Hematopoietic multipotent progenitor cell treated with erythropoietin and hydrocortisone succinate and interleukin-3 and kit ligand, for 17 days (in vitro differentiated cells): ENCODE results near the gene ATG9B.
A peak's percentile ranks its signal among the peaks of the same experiment; 100 is the strongest.
"Not testable (repeated sequence)": the region's sequence is repeated elsewhere in the genome, so short reads cannot be mapped to it uniquely, and the experiment has no call there.

Experiments
- DNase-seq: peaks from one replicate; pipeline ENCODE4 v3.0.0-alpha.2; 2015; ENCODE audit warnings: low spot score

Gene ATG9B

GRCh38 chr7:151057989-151058780 lies 33.9 kb upstream of the ATG9B start:
- DNase-seq, result peak; percentile 98

GRCh38 chr7:151057506-151057988 lies 33.3 kb upstream of the ATG9B start, which contains the start of gene CDK5:
Gene CDK5, minus strand, starts transcription at chr7:151057897. Its CDS starts 49 bp downstream, at chr7:151057848.
- DNase-seq, result no peak

- no peak for DNase-seq
These were observed 32.6 kb upstream of the ATG9B start for GRCh38 chr7:151056666-151057505.

- no peak for DNase-seq
These were observed 32.0 kb upstream of the ATG9B start for GRCh38 chr7:151056283-151056665.

- no peak for DNase-seq
These were observed 29.5 kb upstream of the ATG9B start for GRCh38 chr7:151053751-151054150.

GRCh38 chr7:151053096-151053495 lies 28.8 kb upstream of the ATG9B start:
- no peak for DNase-seq

- no peak for DNase-seq
These were observed 26.8 kb upstream of the ATG9B start for GRCh38 chr7:151051108-151051507.

GRCh38 chr7:151048911-151049463 lies 24.7 kb upstream of the ATG9B start:
- no peak for DNase-seq

GRCh38 chr7:151047976-151048815 lies 23.9 kb upstream of the ATG9B start, which contains the start of gene ASIC3:
Gene ASIC3, plus strand, starts transcription at chr7:151048531. Its CDS starts 355 bp downstream, at chr7:151048886.
- DNase-seq, result no peak

- DNase-seq, result no peak
These were observed 22.6 kb upstream of the ATG9B start for GRCh38 chr7:151046603-151047573.

GRCh38 chr7:151045967-151046366 lies 21.7 kb upstream of the ATG9B start:
- DNase-seq, result no peak

GRCh38 chr7:151045262-151045661 lies 21.0 kb upstream of the ATG9B start:
- no peak for DNase-seq

- DNase-seq, result no peak
These were observed 19.7 kb upstream of the ATG9B start for GRCh38 chr7:151043959-151044358.

- not testable (repeated sequence) for DNase-seq
These were observed 19.2 kb upstream of the ATG9B start for GRCh38 chr7:151043449-151043848.

GRCh38 chr7:151040616-151041375 lies 16.5 kb upstream of the ATG9B start:
- no peak for DNase-seq

GRCh38 chr7:151039850-151040548 lies 15.7 kb upstream of the ATG9B start:
- DNase-seq, result no peak

GRCh38 chr7:151038951-151039849 lies 14.9 kb upstream of the ATG9B start:
- peak; percentile 95 for DNase-seq

- no peak for DNase-seq
These were observed 11.6 kb upstream of the ATG9B start for GRCh38 chr7:151035902-151036301.
